ENCODE measurements around the gene TUBE1.
A peak's percentile ranks its signal among the peaks of the same experiment; 100 is the strongest.
"Not testable (repeated sequence)": the region's sequence is repeated elsewhere in the genome, so short reads cannot be mapped to it uniquely, and the experiment has no call there.

The TUBE1 gene

DNA sequence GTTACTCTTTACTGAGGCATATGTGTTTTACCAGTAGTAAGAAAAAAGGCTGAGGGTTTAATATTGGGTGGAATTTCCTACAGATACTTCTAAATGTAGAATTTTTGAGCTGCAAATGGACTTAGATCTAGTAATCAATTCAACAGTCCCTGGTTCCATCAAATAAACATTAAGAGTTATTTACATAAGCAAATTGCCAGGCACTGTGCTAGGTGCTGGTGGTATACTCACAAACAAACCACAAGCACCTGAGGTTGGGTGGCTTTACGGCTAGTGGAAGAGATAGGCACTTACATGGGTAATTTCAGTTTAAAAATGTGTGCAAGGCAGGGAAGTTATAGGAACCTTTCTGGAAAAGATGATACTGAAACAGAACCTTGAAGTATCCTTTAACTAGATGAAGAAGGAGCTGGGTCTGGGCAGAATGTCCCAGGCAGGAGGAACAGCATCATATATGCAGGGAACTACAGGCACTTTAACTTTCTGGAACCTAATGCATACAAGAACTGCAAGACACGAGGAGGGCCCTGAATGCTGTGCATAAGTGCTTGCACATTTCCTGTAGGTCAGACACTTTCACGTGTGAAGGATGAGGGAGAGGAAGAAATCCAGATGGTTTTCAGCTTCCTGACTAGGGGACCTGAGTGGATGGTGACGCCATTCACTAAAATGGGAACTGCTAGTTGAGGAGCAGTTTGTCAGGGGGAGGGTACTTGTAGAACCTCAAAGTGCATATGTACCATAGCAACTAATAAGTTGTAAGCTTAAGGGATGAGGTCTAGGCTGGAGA, 28.8 kb downstream of the TUBE1 start:
- H3K79me1 ChIP-seq (ENCODE audit: low read length) = no peaks in the 10 kb centered on the region
- no peak overlapping the region for H2BK5ac ChIP-seq (ENCODE audit: low read depth, low read length, poor library complexity)
- H2AK5ac ChIP-seq (ENCODE audit: low read length) = no peak overlapping the region
- no peak overlapping the region for H3K23ac ChIP-seq (ENCODE audit: low read length)
- no peaks in the 10 kb centered on the region for H3K4me1 ChIP-seq (ENCODE audit: control insufficient read depth in 1 of 2, insufficient read depth in 2 of 2, low read length in 2 of 2)
- no peak overlapping the region for H4K91ac ChIP-seq (ENCODE audit: low read depth, low read length)
- no peak overlapping the region for H4K12ac ChIP-seq (ENCODE audit: low read depth, low read length)
- H3K36me3 ChIP-seq (ENCODE audit: control insufficient read depth in 1 of 2, insufficient read depth in 2 of 2, low read length in 2 of 2) = no peaks in the 10 kb centered on the region
- H3K4me3 ChIP-seq (ENCODE audit: low read depth, low read length) = no peak overlapping the region
- DNase-seq = no peak
- no CpG with 5 or more reads among the region's 4 CpGs for WGBS (ENCODE audit: extremely low coverage, insufficient coverage, insufficient read length)
- no peaks in the 10 kb centered on the region for H3K79me2 ChIP-seq (ENCODE audit: control insufficient read depth, insufficient read depth, low read length, poor library complexity)
- no peak overlapping the region for H3K18ac ChIP-seq (ENCODE audit: low read length)
- H3K27me3 ChIP-seq (ENCODE audit: insufficient read depth, low read length) = no peaks in the 10 kb centered on the region
- no peak overlapping the region for H3K27ac ChIP-seq (ENCODE audit: low read depth, low read length)
- no peak overlapping the region for H2BK12ac ChIP-seq (ENCODE audit: low read length)
- no peak overlapping the region for H4K8ac ChIP-seq (ENCODE audit: low read depth, low read length)
- H3K4me2 ChIP-seq (ENCODE audit: low read length) = no peak overlapping the region
- H2BK120ac ChIP-seq (ENCODE audit: insufficient read depth, low read length, poor library complexity) = no peak overlapping the region
- H3K14ac ChIP-seq (ENCODE audit: low read length) = no peak overlapping the region
- H3K9ac ChIP-seq (ENCODE audit: low read length) = no peak overlapping the region
- H2AFZ ChIP-seq (ENCODE audit: insufficient read depth, low read length, poor library complexity) = no peak overlapping the region
- H3K9me3 ChIP-seq (ENCODE audit: insufficient read depth, low read depth, low read length) = no peaks in the 10 kb centered on the region
- H3K4ac ChIP-seq (ENCODE audit: low read depth, low read length) = no peak overlapping the region

DNA sequence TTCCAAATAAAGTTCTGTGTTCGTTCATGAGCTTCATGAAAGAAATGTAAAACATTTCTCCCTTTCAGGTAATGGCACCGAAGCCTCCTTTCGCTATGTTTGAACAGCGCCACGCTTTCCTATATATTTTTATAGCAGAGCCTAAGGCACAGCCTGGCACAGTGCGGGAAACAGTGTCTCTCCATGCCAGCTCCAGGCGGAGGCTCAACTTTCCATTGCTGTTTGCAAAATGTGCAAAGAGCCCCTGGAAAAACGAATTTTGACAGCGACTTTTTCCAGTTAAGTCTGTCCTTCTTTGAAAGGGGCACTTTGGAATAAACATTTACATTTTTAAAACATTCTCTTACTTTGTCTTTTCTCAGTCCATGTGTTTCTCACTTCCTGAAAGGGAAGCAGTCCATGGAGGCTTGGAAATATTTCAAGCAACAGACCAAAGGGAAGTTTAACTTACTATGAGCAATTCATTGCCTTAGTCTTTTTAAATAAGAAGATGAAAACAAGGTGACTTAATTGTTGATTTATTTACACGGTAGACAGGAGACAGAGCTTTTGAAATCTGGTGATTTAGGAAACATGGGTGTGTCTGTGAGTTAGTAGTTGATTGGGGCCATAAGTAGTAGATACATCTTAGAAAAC, 32.6 kb downstream of the TUBE1 start:
- no peaks in the 10 kb centered on the region for H3K9me3 ChIP-seq (ENCODE audit: insufficient read depth, low read depth, low read length)
- H3K4me3 ChIP-seq (ENCODE audit: low read depth, low read length) = no peak overlapping the region
- no peak for DNase-seq
- no peaks in the 10 kb centered on the region for H3K36me3 ChIP-seq (ENCODE audit: control insufficient read depth in 1 of 2, insufficient read depth in 2 of 2, low read length in 2 of 2)
- no peak overlapping the region for H3K14ac ChIP-seq (ENCODE audit: low read length)
- H3K18ac ChIP-seq (ENCODE audit: low read length) = no peak overlapping the region
- no peak overlapping the region for H2BK5ac ChIP-seq (ENCODE audit: low read depth, low read length, poor library complexity)
- no peak overlapping the region for H3K27ac ChIP-seq (ENCODE audit: low read depth, low read length)
- H2BK12ac ChIP-seq (ENCODE audit: low read length) = no peak overlapping the region
- H3K4me1 ChIP-seq (ENCODE audit: control insufficient read depth in 1 of 2, insufficient read depth in 2 of 2, low read length in 2 of 2) = no peaks in the 10 kb centered on the region
- no peak overlapping the region for H3K23ac ChIP-seq (ENCODE audit: low read length)
- H4K91ac ChIP-seq (ENCODE audit: low read depth, low read length) = no peak overlapping the region
- H2AK5ac ChIP-seq (ENCODE audit: low read length) = no peak overlapping the region
- H3K79me1 ChIP-seq (ENCODE audit: low read length) = no peaks in the 10 kb centered on the region
- H2AFZ ChIP-seq (ENCODE audit: insufficient read depth, low read length, poor library complexity) = no peak overlapping the region
- no peak overlapping the region for H4K8ac ChIP-seq (ENCODE audit: low read depth, low read length)
- no peak overlapping the region for H3K9ac ChIP-seq (ENCODE audit: low read length)
- no peak overlapping the region for H3K4ac ChIP-seq (ENCODE audit: low read depth, low read length)
- H4K12ac ChIP-seq (ENCODE audit: low read depth, low read length) = no peak overlapping the region
- no peaks in the 10 kb centered on the region for H3K27me3 ChIP-seq (ENCODE audit: insufficient read depth, low read length)
- H3K79me2 ChIP-seq (ENCODE audit: control insufficient read depth, insufficient read depth, low read length, poor library complexity) = no peaks in the 10 kb centered on the region
- WGBS (ENCODE audit: extremely low coverage, insufficient coverage, insufficient read length) = no CpG with 5 or more reads among the region's 10 CpGs
- no peak overlapping the region for H3K4me2 ChIP-seq (ENCODE audit: low read length)
- no peak overlapping the region for H2BK120ac ChIP-seq (ENCODE audit: insufficient read depth, low read length, poor library complexity)

- Histone ChIP-seq H3K79me2 (ENCODE audit: control insufficient read depth, insufficient read depth, low read length, poor library complexity) (no peaks in the 10 kb centered on the region), H3K18ac (ENCODE audit: low read length) (no peak within 1 kb of the TSS), H3K4me1 (ENCODE audit: control insufficient read depth in 1 of 2, insufficient read depth in 2 of 2, low read length in 2 of 2) (no peaks in the 10 kb centered on the region), H4K8ac (ENCODE audit: low read depth, low read length) (no peak within 1 kb of the TSS), H3K4ac (ENCODE audit: low read depth, low read length) (no peak within 1 kb of the TSS), H3K79me1 (ENCODE audit: low read length) (no peaks in the 10 kb centered on the region), H3K14ac (ENCODE audit: low read length) (no peak within 1 kb of the TSS), H4K91ac (ENCODE audit: low read depth, low read length) (no peak within 1 kb of the TSS), H4K12ac (ENCODE audit: low read depth, low read length) (no peak within 1 kb of the TSS), H3K27ac (ENCODE audit: low read depth, low read length) (no peak within 1 kb of the TSS), H3K27me3 (ENCODE audit: insufficient read depth, low read length) (no peaks in the 10 kb centered on the region), H2BK120ac (ENCODE audit: insufficient read depth, low read length, poor library complexity) (no peak within 1 kb of the TSS), H3K9me3 (ENCODE audit: insufficient read depth, low read depth, low read length) (no peaks in the 10 kb centered on the region), H2AFZ (ENCODE audit: insufficient read depth, low read length, poor library complexity) (no peak within 1 kb of the TSS), H2BK5ac (ENCODE audit: low read depth, low read length, poor library complexity) (no peak within 1 kb of the TSS), H3K23ac (ENCODE audit: low read length) (no peak within 1 kb of the TSS), H2BK12ac (ENCODE audit: low read length) (no peak within 1 kb of the TSS), H3K9ac (ENCODE audit: low read length) (no peak within 1 kb of the TSS), H3K4me3 (ENCODE audit: low read depth, low read length) (no peak within 1 kb of the TSS), H3K36me3 (ENCODE audit: control insufficient read depth in 1 of 2, insufficient read depth in 2 of 2, low read length in 2 of 2) (no peaks in the 10 kb centered on the region), H2AK5ac (ENCODE audit: low read length) (no peak within 1 kb of the TSS), H3K4me2 (ENCODE audit: low read length) (no peak within 1 kb of the TSS)
- WGBS (ENCODE audit: extremely low coverage, insufficient coverage, insufficient read length) = no CpG with 5 or more reads among the region's 12 CpGs
- no peak for DNase-seq
Measured at GRCh38 chr6:112054001-112054400, 33.3 kb downstream of the TUBE1 start, which contains the start of gene CCN6. Gene CCN6, plus strand, starts transcription at chr6:112054104. Its CDS starts 254 bp downstream, at chr6:112054358.

GRCh38 chr6:112051251-112051740, 36.0 kb downstream of the TUBE1 start:
- not testable (repeated sequence) for H3K14ac ChIP-seq (ENCODE audit: low read length); H3K4me2 ChIP-seq (ENCODE audit: low read length); H3K79me2 ChIP-seq (ENCODE audit: control insufficient read depth, insufficient read depth, low read length, poor library complexity); H3K27me3 ChIP-seq (ENCODE audit: insufficient read depth, low read length); H3K4me1 ChIP-seq (ENCODE audit: control insufficient read depth in 1 of 2, insufficient read depth in 2 of 2, low read length in 2 of 2); H4K12ac ChIP-seq (ENCODE audit: low read depth, low read length); H3K4ac ChIP-seq (ENCODE audit: low read depth, low read length); H3K23ac ChIP-seq (ENCODE audit: low read length); H4K91ac ChIP-seq (ENCODE audit: low read depth, low read length); H2BK12ac ChIP-seq (ENCODE audit: low read length); H3K4me3 ChIP-seq (ENCODE audit: low read depth, low read length); H2BK5ac ChIP-seq (ENCODE audit: low read depth, low read length, poor library complexity); H2BK120ac ChIP-seq (ENCODE audit: insufficient read depth, low read length, poor library complexity); H3K79me1 ChIP-seq (ENCODE audit: low read length); H3K18ac ChIP-seq (ENCODE audit: low read length); H3K36me3 ChIP-seq (ENCODE audit: control insufficient read depth in 1 of 2, insufficient read depth in 2 of 2, low read length in 2 of 2); H3K27ac ChIP-seq (ENCODE audit: low read depth, low read length); H2AFZ ChIP-seq (ENCODE audit: insufficient read depth, low read length, poor library complexity); H2AK5ac ChIP-seq (ENCODE audit: low read length); DNase-seq; H4K8ac ChIP-seq (ENCODE audit: low read depth, low read length); H3K9me3 ChIP-seq (ENCODE audit: insufficient read depth, low read depth, low read length)
- H3K9ac ChIP-seq (ENCODE audit: low read length) = peak overlapping the region; percentile 66
- no CpG with 5 or more reads among the region's 4 CpGs for WGBS (ENCODE audit: extremely low coverage, insufficient coverage, insufficient read length)
